ENCODE results near the gene F8A1. TPM values are rescaled to one million over a fixed set of nuclear protein-coding genes. Genes with fewer than 3 reads are reported as not detected.
"Not testable (repeated sequence)": the region's sequence is repeated elsewhere in the genome, so short reads cannot be mapped to it uniquely, and the experiment has no call there.

F8A1 gene
- total RNA-seq = 10 to 100 TPM; 16.6 to 28.3 (median 24.8) TPM
- 10 to 100 TPM; 14.1 to 16.2 (median 14.2) TPM for polyA plus RNA-seq
- long read RNA-seq, donor 1, transcript F8A1-201 (1 exons, 1,713 nt) = major isoform, 101 of 101 reads
- long read RNA-seq, donor 1, partial matches to known transcripts = 0 of 101 reads
- long read RNA-seq, donor 1, other reads (novel, unspliced or antisense) = 0 of 101 reads
- long read RNA-seq, donor 2, transcript F8A1-201 (1 exons, 1,713 nt) = major isoform, 207 of 208 reads
- long read RNA-seq, donor 2, partial matches to known transcripts = 0 of 208 reads
- long read RNA-seq, donor 2, other reads (novel, unspliced or antisense) = 1 of 208 reads

- intact Hi-C loops (cut with DNase I); H3K27ac ChIP-seq; H3K9me3 ChIP-seq; H3K4me1 ChIP-seq; H3K27me3 ChIP-seq (ENCODE audit: insufficient read depth in 3 of 3, low read length in 2 of 3); H3K36me3 ChIP-seq (ENCODE audit: insufficient read depth in 1 of 2, low read depth in 1 of 2): not testable (repeated sequence)
- DNase-seq (peak in 1 of 2 donors; percentile 14), ATAC-seq (peak; percentile 74 to 85 (median 83))
- peak within 1 kb of the TSS; percentile 50 for H3K4me3 ChIP-seq
- 0 to 21% methylated on average over 11 to 12 of the region's 91 CpGs; no CpG with 5 or more reads in 1 of the 3 donors for WGBS, 3 donors
These were observed at the start of gene F8A1 for GRCh38 chrX:154886069-154886788. TSS of gene F8A1 (plus strand) at chrX:154886355. CDS start at chrX:154886375, 20 bp downstream.

DNA sequence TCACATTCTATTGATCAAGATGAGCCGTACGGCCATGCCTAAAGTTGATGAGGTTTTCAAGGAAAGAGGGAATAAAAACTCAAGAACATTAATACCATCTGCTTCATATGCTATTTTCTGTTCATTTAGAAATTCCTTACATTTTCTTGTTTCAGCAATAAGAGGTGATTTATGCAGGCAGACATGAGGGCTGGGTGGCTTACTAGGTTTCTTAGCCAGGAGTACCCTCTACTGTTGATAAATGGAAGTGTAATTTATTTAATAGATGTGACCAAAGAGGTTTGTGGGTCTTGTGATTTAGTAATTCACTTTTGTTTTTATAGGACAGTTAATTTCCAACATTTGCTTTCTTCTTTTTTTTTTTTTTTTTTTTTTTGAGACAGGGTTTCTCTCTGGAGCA is 45.3 kb upstream of the F8A1 start:
- 82 to 92% (median 88%) methylated on average over 2 of the region's 2 CpGs for WGBS, 3 donors
- peak; percentile 44 for TF ChIP-seq CTCF (IDR thresholded peaks at IDR 0.05)
- Histone ChIP-seq H3K4me3 (no peak overlapping the region), H3K9me3 (no peaks in the 10 kb centered on the region), H3K27ac (no peak overlapping the region), H3K36me3 (ENCODE audit: insufficient read depth in 1 of 2, low read depth in 1 of 2) (no peaks in the 10 kb centered on the region), H3K27me3 (ENCODE audit: insufficient read depth in 3 of 3, low read length in 2 of 3) (no peaks in the 10 kb centered on the region), H3K4me1 (no peaks in the 10 kb centered on the region)
- ATAC-seq (no peak), DNase-seq (no peak)
- intact Hi-C loops (cut with DNase I) = no loop called here

- H3K27ac ChIP-seq = no peak overlapping the region
- no peak for TF ChIP-seq CTCF (IDR thresholded peaks at IDR 0.05)
- no peaks in the 10 kb centered on the region for H3K36me3 ChIP-seq (ENCODE audit: insufficient read depth in 1 of 2, low read depth in 1 of 2)
- ATAC-seq = no peak
- H3K4me1 ChIP-seq = no peaks in the 10 kb centered on the region
- no peak for DNase-seq
- intact Hi-C loops (cut with DNase I) = no loop called here
- no peaks in the 10 kb centered on the region for H3K27me3 ChIP-seq (ENCODE audit: insufficient read depth in 3 of 3, low read length in 2 of 3)
- WGBS, 3 donors = 80 to 98% (median 93%) methylated on average over 1 of the region's 1 CpG
- H3K9me3 ChIP-seq = no peaks in the 10 kb centered on the region
- no peak overlapping the region for H3K4me3 ChIP-seq
These were observed 35.1 kb upstream of the F8A1 start for GRCh38 chrX:154850957-154851611.

GRCh38 chrX:154855256-154855655 is 30.9 kb upstream of the F8A1 start:
- H3K4me1 ChIP-seq = no peaks in the 10 kb centered on the region
- no peak for ATAC-seq
- no peaks in the 10 kb centered on the region for H3K27me3 ChIP-seq (ENCODE audit: insufficient read depth in 3 of 3, low read length in 2 of 3)
- no peak for TF ChIP-seq CTCF (IDR thresholded peaks at IDR 0.05)
- H3K27ac ChIP-seq = no peak overlapping the region
- H3K4me3 ChIP-seq = no peak overlapping the region
- no peaks in the 10 kb centered on the region for H3K9me3 ChIP-seq
- no peak for DNase-seq
- H3K36me3 ChIP-seq (ENCODE audit: insufficient read depth in 1 of 2, low read depth in 1 of 2) = peaks cover 0 to 4% of the 10 kb centered on the region in 2 donors
- intact Hi-C loops (cut with DNase I) = no loop called here

DNA sequence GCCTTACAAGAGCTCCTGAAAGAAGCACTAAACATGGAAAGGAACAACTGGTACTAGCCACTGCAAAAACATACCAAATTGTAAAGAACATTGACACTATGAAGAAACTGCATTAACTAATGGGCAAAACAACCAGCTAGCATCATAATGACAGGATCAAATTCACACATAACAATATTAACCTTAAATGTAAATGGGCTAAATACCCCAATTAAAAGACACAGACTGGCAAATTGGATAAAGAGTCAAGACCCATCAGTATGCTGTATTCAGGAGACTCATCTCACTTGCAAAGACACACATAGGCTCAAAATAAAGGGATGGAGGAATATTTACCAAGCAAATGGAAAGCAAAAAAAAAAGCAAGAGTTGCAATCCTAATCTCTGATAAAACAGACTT is 17.6 kb upstream of the F8A1 start:
- H3K9me3 ChIP-seq; DNase-seq; H3K27ac ChIP-seq; ATAC-seq; H3K4me3 ChIP-seq; H3K36me3 ChIP-seq (ENCODE audit: insufficient read depth in 1 of 2, low read depth in 1 of 2); H3K4me1 ChIP-seq; H3K27me3 ChIP-seq (ENCODE audit: insufficient read depth in 3 of 3, low read length in 2 of 3); intact Hi-C loops (cut with DNase I): not testable (repeated sequence)

All from psoas muscle (tissue), 8 donors.